HEK293 (cell line): Measurements from ENCODE around the gene SYTL5.
A peak's percentile ranks its signal among the peaks of the same experiment; 100 is the strongest.

Experiments used
- ATF2 ChIP-seq: fragments of 450-650 bp; formaldehyde crosslinking; IDR thresholded peaks from 2 replicates; pipeline ENCODE4 v1.5.1; 2016; ENCODE audit warnings: missing biosample characterization, missing genetic modification characterization, low read depth
- INSM2 ChIP-seq: fragments of 450-650 bp; formaldehyde crosslinking; IDR thresholded peaks from 2 replicates; pipeline ENCODE4 v1.5.1; 2016; ENCODE audit warnings: missing biosample characterization, missing genetic modification characterization
- ZBTB49 ChIP-seq: fragments of 450-650 bp; formaldehyde crosslinking; IDR thresholded peaks from 2 replicates; pipeline ENCODE4 v1.5.1; 2016; ENCODE audit warnings: missing biosample characterization, missing genetic modification characterization, low read depth
- ZFP41 ChIP-seq: fragments of 450-650 bp; formaldehyde crosslinking; IDR thresholded peaks from 2 replicates; pipeline ENCODE4 v1.5.1; 2016; ENCODE audit warnings: missing biosample characterization, missing genetic modification characterization, borderline replicate concordance
- ZIC2 ChIP-seq: fragments of 450-650 bp; formaldehyde crosslinking; IDR thresholded peaks from 2 replicates; pipeline ENCODE4 v1.5.1; 2016; ENCODE audit warnings: missing biosample characterization, missing genetic modification characterization
- ZNF121 ChIP-seq: fragments of 450-650 bp; formaldehyde crosslinking; IDR thresholded peaks from 2 replicates; pipeline ENCODE4 v1.5.1; 2016; ENCODE audit warnings: missing biosample characterization, missing genetic modification characterization
- ZNF18 ChIP-seq: fragments of 450-650 bp; formaldehyde crosslinking; IDR thresholded peaks from 2 replicates; pipeline ENCODE4 v1.5.1; 2016; ENCODE audit warnings: missing biosample characterization, missing genetic modification characterization
- ZNF2 ChIP-seq: fragments of 450-650 bp; formaldehyde crosslinking; IDR thresholded peaks from 2 replicates; pipeline ENCODE4 v1.5.1; 2016; ENCODE audit warnings: missing biosample characterization, missing genetic modification characterization
- ZNF292 ChIP-seq: fragments of 450-650 bp; formaldehyde crosslinking; IDR thresholded peaks from 2 replicates; pipeline ENCODE4 v1.5.1; 2016; ENCODE audit warnings: low read depth, missing biosample characterization, missing genetic modification characterization, borderline replicate concordance
- ZNF324 ChIP-seq: fragments of 450-650 bp; formaldehyde crosslinking; IDR thresholded peaks from 2 replicates; pipeline ENCODE4 v1.5.1; 2016; ENCODE audit warnings: missing biosample characterization, missing genetic modification characterization
- ZNF488 ChIP-seq: fragments of 450-650 bp; formaldehyde crosslinking; IDR thresholded peaks from 2 replicates; pipeline ENCODE4 v1.5.1; 2016; ENCODE audit warnings: missing biosample characterization, missing genetic modification characterization
- ZNF548 ChIP-seq: fragments of 450-650 bp; formaldehyde crosslinking; IDR thresholded peaks from 2 replicates; pipeline ENCODE4 v1.5.1; 2016; ENCODE audit warnings: missing biosample characterization, missing genetic modification characterization
- ZNF555 ChIP-seq: fragments of 450-650 bp; formaldehyde crosslinking; conservative IDR thresholded peaks from 2 replicates; pipeline ENCODE4 v1.5.1; 2017; ENCODE audit warnings: missing biosample characterization, mild to moderate bottlenecking, missing genetic modification characterization, inconsistent platforms
- ZNF670 ChIP-seq: fragments of 450-650 bp; formaldehyde crosslinking; IDR thresholded peaks from 2 replicates; pipeline ENCODE4 v1.5.1; 2016; ENCODE audit warnings: missing biosample characterization, missing genetic modification characterization, low read depth
- ZNF791 ChIP-seq: fragments of 450-650 bp; formaldehyde crosslinking; IDR thresholded peaks from 2 replicates; pipeline ENCODE4 v1.5.1; 2016; ENCODE audit warnings: missing biosample characterization, missing genetic modification characterization
- ZNF792 ChIP-seq: fragments of 450-650 bp; formaldehyde crosslinking; IDR thresholded peaks from 2 replicates; pipeline ENCODE4 v1.5.1; 2016; ENCODE audit warnings: missing biosample characterization, missing genetic modification characterization
- ZNF843 ChIP-seq: fragments of 450-650 bp; formaldehyde crosslinking; IDR thresholded peaks from 2 replicates; pipeline ENCODE4 v1.5.1; 2016; ENCODE audit warnings: missing biosample characterization, missing genetic modification characterization
- ZSCAN16 ChIP-seq: fragments of 450-650 bp; formaldehyde crosslinking; IDR thresholded peaks from 2 replicates; pipeline ENCODE4 v1.5.1; 2016; ENCODE audit warnings: missing biosample characterization, missing genetic modification characterization
- ZSCAN30 ChIP-seq: fragments of 450-650 bp; IDR thresholded peaks from 2 replicates; pipeline ENCODE4 v1.5.1; 2018; ENCODE audit warnings: missing biosample characterization, mild to moderate bottlenecking, missing genetic modification characterization, moderate library complexity
- ZSCAN4 ChIP-seq: fragments of 450-650 bp; formaldehyde crosslinking; IDR thresholded peaks from 2 replicates; pipeline ENCODE4 v1.5.1; 2017; ENCODE audit warnings: missing biosample characterization, missing genetic modification characterization
- TF ChIP-seq, protein P1 (sequence below): fragments of 450-650 bp; formaldehyde crosslinking; IDR thresholded peaks from 2 replicates; pipeline ENCODE4 v1.5.1; 2016; ENCODE audit warnings: missing biosample characterization, missing genetic modification characterization
- TF ChIP-seq, protein P2 (sequence below): fragments of 450-650 bp; formaldehyde crosslinking; IDR thresholded peaks from 2 replicates; pipeline ENCODE4 v1.5.1; 2016; ENCODE audit warnings: missing biosample characterization, missing genetic modification characterization

SYTL5 gene

GRCh38 chrX:38060331-38060878 lies 54.1 kb downstream of the SYTL5 start (continued):
- no peak for TF ChIP-seq ZBTB49
- no peak for TF ChIP-seq ZNF2 (tag by site-specific recombination)
- TF ChIP-seq ZNF792 (tag by site-specific recombination): no peak
- no peak for TF ChIP-seq ZNF670 (tag by site-specific recombination)
- no peak for TF ChIP-seq ZNF324 (tag by site-specific recombination)
- no peak for TF ChIP-seq ZNF292 (tag by site-specific recombination)
- no peak for TF ChIP-seq ZNF791
- peak; percentile 42 for TF ChIP-seq ATF2 (tag by site-specific recombination)
- 0 out of 2 replicates have a peak, but pooled peaks have one; percentile 57 for TF ChIP-seq ZSCAN30 (tag by site-specific recombination)
- no peak for TF ChIP-seq ZNF548 (tag by site-specific recombination)
- TF ChIP-seq, protein P1, sequence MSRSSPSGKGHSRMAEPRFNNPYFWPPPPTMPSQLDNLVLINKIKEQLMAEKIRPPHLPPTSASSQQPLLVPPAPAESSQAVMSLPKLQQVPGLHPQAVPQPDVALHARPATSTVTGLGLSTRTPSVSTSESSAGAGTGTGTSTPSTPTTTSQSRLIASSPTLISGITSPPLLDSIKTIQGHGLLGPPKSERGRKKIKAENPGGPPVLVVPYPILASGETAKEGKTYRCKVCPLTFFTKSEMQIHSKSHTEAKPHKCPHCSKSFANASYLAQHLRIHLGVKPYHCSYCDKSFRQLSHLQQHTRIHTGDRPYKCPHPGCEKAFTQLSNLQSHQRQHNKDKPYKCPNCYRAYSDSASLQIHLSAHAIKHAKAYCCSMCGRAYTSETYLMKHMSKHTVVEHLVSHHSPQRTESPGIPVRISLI (tag by site-specific recombination): peak; percentile 53; the same call in 1 of the 2 replicates
- TF ChIP-seq ZNF121 (tag by site-specific recombination): no peak
- TF ChIP-seq, protein P2, sequence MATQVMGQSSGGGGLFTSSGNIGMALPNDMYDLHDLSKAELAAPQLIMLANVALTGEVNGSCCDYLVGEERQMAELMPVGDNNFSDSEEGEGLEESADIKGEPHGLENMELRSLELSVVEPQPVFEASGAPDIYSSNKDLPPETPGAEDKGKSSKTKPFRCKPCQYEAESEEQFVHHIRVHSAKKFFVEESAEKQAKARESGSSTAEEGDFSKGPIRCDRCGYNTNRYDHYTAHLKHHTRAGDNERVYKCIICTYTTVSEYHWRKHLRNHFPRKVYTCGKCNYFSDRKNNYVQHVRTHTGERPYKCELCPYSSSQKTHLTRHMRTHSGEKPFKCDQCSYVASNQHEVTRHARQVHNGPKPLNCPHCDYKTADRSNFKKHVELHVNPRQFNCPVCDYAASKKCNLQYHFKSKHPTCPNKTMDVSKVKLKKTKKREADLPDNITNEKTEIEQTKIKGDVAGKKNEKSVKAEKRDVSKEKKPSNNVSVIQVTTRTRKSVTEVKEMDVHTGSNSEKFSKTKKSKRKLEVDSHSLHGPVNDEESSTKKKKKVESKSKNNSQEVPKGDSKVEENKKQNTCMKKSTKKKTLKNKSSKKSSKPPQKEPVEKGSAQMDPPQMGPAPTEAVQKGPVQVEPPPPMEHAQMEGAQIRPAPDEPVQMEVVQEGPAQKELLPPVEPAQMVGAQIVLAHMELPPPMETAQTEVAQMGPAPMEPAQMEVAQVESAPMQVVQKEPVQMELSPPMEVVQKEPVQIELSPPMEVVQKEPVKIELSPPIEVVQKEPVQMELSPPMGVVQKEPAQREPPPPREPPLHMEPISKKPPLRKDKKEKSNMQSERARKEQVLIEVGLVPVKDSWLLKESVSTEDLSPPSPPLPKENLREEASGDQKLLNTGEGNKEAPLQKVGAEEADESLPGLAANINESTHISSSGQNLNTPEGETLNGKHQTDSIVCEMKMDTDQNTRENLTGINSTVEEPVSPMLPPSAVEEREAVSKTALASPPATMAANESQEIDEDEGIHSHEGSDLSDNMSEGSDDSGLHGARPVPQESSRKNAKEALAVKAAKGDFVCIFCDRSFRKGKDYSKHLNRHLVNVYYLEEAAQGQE: no peak
- TF ChIP-seq ZFP41 (tag by site-specific recombination): no peak
- no peak for TF ChIP-seq ZSCAN4 (tag by site-specific recombination)
- TF ChIP-seq INSM2 (tag by site-specific recombination): peak; percentile 94
- no peak for TF ChIP-seq ZIC2 (tag by site-specific recombination)
- peak; percentile 97 for TF ChIP-seq ZNF843 (tag by site-specific recombination)
- no peak; the same call in 1 of the 2 replicates for TF ChIP-seq ZNF555
- peak; percentile 25; the same call in 1 of the 2 replicates for TF ChIP-seq ZNF18 (tag by site-specific recombination)
- TF ChIP-seq ZSCAN16: no peak
- TF ChIP-seq ZNF488 (tag by site-specific recombination): peak; percentile 79
